ENCODE data around the gene ZNF444.
"Not testable (repeated sequence)": the region's sequence is repeated elsewhere in the genome, so short reads cannot be mapped to it uniquely, and the experiment has no call there.

ZNF444 gene

DNA sequence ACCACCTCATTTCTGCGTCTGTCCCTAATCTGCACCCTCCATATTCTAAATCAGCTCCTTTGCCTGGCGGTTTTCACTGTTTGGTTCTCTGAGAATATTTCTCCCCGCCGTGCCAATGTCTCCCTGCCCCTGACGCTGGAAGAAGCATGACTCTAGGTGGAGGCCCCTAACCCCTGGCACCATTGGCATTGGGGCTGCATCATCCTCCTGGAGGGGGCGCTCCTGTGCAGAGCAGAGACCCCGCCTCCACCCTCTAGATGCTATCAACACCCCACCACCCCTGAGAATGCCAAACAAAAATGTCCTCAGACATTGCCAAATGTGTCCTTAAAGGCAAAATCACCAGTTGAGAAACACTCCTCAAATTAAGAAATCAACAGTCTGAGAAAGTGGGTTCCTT, 50.0 kb downstream of the ZNF444 start:
- DNase-seq: no peak

DNA sequence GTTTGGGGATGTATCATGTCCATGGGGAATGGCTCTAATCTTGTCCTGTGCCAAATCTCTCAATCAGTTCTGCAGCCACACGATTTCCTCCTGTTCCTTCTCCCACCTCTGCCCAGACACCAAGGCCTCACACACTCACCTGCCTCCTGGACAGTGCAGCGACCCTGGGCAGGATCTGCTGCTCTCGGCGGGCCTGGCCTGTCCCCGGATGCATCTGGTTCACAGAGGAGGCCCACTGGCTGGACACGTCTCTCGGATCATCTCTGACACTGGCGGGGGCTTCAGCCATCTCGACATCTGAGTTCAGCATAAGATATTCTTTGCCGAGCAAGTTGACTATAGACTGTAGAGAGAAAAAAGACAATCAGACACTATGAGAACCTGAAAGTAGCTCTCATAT, 50.6 kb downstream of the ZNF444 start:
- DNase-seq: no peak

DNA sequence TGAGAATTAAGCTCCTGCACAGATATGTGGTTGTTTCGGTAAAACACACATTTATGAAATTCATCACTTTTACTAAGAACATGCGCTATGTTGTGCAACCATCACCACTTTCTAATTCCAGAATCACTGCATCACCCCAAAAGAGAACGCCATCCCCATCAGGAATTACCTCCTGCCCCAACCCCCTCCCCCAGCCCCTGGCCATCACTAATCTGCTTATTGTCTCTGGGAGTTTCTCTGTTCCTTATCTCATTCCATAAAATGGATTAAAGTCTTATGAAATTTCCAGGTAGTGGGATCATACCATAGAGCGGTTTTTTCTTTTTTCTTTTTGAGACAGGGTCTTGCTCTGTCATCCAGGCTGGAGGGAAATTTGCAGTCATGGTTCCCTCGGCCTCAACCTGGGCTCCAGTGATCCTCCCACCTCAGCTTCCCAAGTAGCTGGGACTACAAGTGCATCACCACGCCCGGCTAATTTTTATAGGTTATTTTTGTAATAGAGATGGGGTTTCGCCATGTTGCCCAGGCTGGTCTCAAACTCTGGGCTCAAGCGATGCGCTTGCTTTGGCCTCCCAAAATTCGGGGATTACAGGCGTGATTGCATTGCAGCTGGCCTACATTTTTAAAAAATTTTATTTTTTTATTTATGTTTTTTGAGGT, 53.0 kb downstream of the ZNF444 start:
- DNase-seq: no peak

DNA sequence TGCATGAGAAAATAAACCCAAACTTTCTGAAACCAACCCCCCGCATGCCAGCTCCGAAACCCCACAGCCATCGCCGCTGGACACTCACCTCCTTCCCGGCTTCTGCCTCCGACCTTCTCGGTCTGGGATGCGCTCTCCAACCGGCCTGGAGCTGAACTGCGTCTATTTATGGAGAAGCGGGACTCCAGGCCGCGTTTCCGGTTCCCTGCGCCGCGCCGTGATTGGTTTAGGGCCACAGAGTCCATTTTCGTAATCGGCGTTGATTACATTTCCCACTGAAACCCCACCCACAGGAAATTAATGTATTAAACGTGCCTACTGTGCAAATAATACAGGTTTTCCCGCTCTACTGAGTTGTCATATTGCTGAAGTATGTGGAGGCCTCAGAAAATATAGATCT, 56.6 kb downstream of the ZNF444 start, which contains the start of gene ZSCAN5B:
ZSCAN5B (minus strand) TSS at position 138 of the 400 bp plus-strand sequence. CDS start 4,731 bp downstream, outside the sequence.
- DNase-seq: not testable (repeated sequence)

DNA sequence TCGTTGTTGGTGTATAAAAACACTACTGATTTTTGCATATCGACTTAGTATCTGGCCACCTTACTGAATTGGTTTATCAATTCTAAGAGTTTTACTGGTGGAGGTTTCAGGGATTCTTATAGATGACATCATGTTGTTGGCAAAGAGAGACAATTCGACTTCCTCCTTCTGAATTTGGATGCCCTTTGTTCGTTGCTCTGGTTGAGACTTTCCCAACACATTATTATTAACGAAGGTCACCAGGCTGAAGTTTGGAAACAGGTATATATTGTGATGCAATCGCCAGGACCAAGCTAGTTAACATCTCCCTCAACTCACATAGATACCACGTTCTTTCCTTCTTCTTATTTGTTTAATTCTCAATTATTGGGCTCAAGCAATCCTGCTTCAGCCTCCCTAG, 58.6 kb downstream of the ZNF444 start:
- no peak for DNase-seq

DNA sequence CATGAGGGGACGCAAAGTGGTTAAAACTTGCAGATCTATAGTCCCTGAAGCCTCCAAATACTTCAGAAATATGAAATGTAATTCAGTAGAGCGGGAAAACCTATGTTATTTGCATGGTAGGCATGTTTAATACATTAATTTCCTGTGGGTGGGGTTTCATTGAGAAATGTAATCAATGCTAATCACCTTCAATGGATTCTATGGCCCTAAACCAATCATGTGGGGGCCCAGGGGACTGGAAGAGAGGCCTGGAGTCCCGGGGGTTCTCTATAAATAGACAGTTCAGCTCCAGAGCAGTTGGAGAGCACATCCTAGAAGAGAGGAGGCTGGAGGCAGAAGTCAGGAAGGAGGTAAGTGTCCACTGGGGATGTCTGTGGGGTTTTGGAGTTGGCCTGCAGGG, 60.9 kb downstream of the ZNF444 start, which contains the start of gene ZSCAN5C:
ZSCAN5C (plus strand) TSS at position 301 of the 400 bp plus-strand sequence. CDS start 3,641 bp downstream, outside the sequence.
- DNase-seq: no peak

DNA sequence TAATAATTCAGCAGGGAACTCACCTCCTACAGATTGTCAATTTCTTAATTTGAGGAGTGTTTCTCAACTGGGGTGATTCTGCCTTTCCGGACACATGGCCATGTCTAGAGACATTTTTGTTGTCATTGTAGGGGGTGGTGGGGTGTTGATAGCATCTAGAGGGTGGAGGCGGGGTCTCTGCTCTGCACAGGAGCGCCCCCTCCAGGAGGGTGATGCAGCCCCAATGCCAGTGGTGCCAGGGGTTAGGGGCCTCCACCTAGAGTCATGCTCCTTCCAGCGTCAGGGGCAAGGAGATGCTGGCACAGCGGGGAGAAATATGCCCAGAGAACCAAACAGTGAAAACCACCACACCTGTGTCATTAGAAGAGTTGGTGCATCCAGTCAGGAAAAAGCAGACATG, 66.5 kb downstream of the ZNF444 start:
- not testable (repeated sequence) for DNase-seq

DNA sequence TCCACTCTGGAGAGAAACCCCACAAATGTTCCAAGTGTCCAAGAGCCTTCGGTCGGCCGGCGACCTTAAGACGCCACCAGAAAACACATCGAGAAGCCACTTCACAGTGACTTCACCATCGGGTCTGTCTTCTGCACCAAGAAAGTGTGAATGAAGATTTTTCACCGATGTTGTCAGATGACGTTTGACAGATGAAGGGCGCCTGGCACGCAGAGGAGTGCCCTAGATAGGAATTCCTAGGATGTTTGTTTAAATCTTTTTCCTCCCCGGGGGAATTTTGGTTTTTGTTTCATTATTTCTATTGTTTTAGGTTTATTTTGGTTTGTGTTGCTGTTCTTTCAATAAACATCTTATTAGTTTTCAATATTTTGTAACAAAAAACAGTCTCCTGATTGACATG, 68.0 kb downstream of the ZNF444 start:
- no peak for DNase-seq

DNA sequence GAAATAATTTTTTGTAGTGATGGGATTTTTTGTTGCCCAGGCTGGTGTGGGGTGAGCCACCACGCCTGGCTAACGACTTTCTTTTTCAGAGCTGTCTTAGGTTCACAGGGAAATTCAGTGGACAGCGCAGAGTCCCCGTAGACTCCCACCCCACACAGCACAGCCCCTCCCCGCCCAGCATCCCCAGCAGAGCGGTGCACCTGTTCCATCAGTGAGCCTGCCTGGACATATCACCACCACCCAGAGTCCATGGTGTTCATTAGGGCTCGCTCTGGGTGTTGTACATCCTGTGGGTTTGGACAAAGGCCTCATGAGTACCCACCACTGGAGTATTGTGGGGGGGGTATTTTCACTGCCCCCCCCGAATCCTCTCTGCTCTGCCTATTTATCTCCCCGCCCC, 68.9 kb downstream of the ZNF444 start:
- DNase-seq: not testable (repeated sequence)
